ENCODE measurements around the gene FAU.
A peak's percentile ranks its signal among the peaks of the same experiment; 100 is the strongest.

The FAU gene

GRCh38 chr11:65107078-65107477, 14.9 kb downstream of the FAU start:
- no peak for DNase-seq

GRCh38 chr11:65104628-65105027, 17.3 kb downstream of the FAU start:
- no peak for DNase-seq

- no peak for DNase-seq
Observed at GRCh38 chr11:65103476-65103875, 18.5 kb downstream of the FAU start.

GRCh38 chr11:65102142-65103095, 19.5 kb downstream of the FAU start:
- no peak for DNase-seq

- DNase-seq, result no peak
Observed at GRCh38 chr11:65100674-65101350, 21.1 kb downstream of the FAU start.

GRCh38 chr11:65096926-65097325, 25.0 kb downstream of the FAU start:
- DNase-seq, result no peak

- DNase-seq, result peak; percentile 91 to 94 (median 92)
Observed at GRCh38 chr11:65095974-65096806, 25.7 kb downstream of the FAU start, which contains the start of gene VPS51. TSS of gene VPS51 (plus strand) at chr11:65096214. CDS start at chr11:65096251, 37 bp downstream.

- no peak for DNase-seq
Observed at GRCh38 chr11:65095427-65095826, 26.5 kb downstream of the FAU start.

- DNase-seq, result no peak
Observed at GRCh38 chr11:65090628-65091027, 31.3 kb downstream of the FAU start.

GRCh38 chr11:65089621-65090020, 32.3 kb downstream of the FAU start:
- DNase-seq, result no peak

GRCh38 chr11:65087827-65088226, 34.1 kb downstream of the FAU start:
- no peak for DNase-seq

- DNase-seq, result no peak
Observed at GRCh38 chr11:65087216-65087615, 34.7 kb downstream of the FAU start.

GRCh38 chr11:65086809-65087208, 35.1 kb downstream of the FAU start:
- no peak for DNase-seq

- peak; percentile 31 to 45 (median 38) for DNase-seq
Observed at GRCh38 chr11:65085446-65085845, 36.5 kb downstream of the FAU start.

GRCh38 chr11:65084598-65085375, 37.1 kb downstream of the FAU start:
- DNase-seq, result no peak

- DNase-seq, result peak; percentile 97 to 99 (median 98)
Observed at GRCh38 chr11:65083834-65084597, 37.9 kb downstream of the FAU start, which contains the start of the genes CDCA5 and ZFPL1. TSS of gene CDCA5 (minus strand) at chr11:65084040. CDS start at chr11:65083978, 62 bp downstream. TSS of gene ZFPL1 (plus strand) at chr11:65084222. CDS start at chr11:65084699, 477 bp downstream.

- DNase-seq, result no peak
Observed at GRCh38 chr11:65083134-65083833, 38.6 kb downstream of the FAU start.

GRCh38 chr11:65078786-65079342, 43.1 kb downstream of the FAU start:
- DNase-seq, result no peak

- peak; percentile 57 to 70 (median 66) for DNase-seq
Observed at GRCh38 chr11:65078151-65078550, 43.8 kb downstream of the FAU start.

- DNase-seq, result peak; percentile 43 to 57 (median 46)
Observed at GRCh38 chr11:65077451-65077850, 44.5 kb downstream of the FAU start.
